Measurements from ENCODE around the gene OTX2.

DNA sequence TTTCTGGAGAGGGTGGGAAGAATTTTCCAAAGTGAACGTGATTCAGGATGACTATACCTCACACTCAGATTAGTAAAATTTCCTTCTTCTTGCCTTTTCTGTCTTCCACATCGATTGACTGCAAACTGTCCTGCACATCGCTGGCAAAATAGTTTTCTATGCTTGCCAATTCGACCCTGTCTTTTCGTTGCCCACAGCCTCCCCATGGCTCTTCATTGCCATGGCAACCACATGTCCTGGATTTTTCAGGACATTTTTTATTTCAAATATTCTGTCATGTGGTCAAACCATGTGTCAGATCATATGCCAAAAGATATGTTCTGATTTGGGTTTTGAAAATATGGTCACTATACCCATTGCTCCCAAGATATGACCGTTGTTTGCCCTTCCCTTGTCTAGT lies 46.9 kb upstream of the OTX2 start:
- TF ChIP-seq, protein P1, sequence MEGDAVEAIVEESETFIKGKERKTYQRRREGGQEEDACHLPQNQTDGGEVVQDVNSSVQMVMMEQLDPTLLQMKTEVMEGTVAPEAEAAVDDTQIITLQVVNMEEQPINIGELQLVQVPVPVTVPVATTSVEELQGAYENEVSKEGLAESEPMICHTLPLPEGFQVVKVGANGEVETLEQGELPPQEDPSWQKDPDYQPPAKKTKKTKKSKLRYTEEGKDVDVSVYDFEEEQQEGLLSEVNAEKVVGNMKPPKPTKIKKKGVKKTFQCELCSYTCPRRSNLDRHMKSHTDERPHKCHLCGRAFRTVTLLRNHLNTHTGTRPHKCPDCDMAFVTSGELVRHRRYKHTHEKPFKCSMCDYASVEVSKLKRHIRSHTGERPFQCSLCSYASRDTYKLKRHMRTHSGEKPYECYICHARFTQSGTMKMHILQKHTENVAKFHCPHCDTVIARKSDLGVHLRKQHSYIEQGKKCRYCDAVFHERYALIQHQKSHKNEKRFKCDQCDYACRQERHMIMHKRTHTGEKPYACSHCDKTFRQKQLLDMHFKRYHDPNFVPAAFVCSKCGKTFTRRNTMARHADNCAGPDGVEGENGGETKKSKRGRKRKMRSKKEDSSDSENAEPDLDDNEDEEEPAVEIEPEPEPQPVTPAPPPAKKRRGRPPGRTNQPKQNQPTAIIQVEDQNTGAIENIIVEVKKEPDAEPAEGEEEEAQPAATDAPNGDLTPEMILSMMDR (IDR thresholded peaks at IDR 0.05) = no peak
- TF ChIP-seq POLR2A (IDR thresholded peaks at IDR 0.05) = no peak

Measured in body of pancreas (tissue), 4 donors.